ENCODE results near the gene SIK3.

The SIK3 gene

GRCh38 chr11:116931206-116931953, 166.8 kb downstream of the SIK3 start:
- CTCF ChIA-PET, result interaction anchor here (1.5 to 2.7 kb wide), 5 partner anchors 18 to 174 kb away, joined by 3 to 13 read pairs (median 8); no protein-coding TSS in a partner anchor
- Histone ChIP-seq H3K4me3 (ENCODE audit: control insufficient read depth in 1 of 7, extremely low read depth in 1 of 7, insufficient read depth in 4 of 7, low read depth in 2 of 7, low read length in 6 of 7) (peak overlapping the region in 3 of 7 experiments; percentile 41 to 65 (median 61)), H3K9me3 (ENCODE audit: control extremely low read depth in 1 of 5, control insufficient read depth in 4 of 5, insufficient read depth in 2 of 5, low read depth in 1 of 5, low read length in 4 of 5) (no peaks in the 10 kb centered on the region), H3K27ac (ENCODE audit: insufficient read depth in 1 of 2, low read depth in 1 of 2, low read length in 2 of 2, poor library complexity in 1 of 2, severe bottlenecking in 2 of 2) (peak overlapping the region; percentile 91 to 97), H3K36me3 (ENCODE audit: control insufficient read depth in 4 of 4, insufficient read depth in 4 of 4, low read length in 3 of 4) (peaks cover 0 to 6% (median 1%) of the 10 kb centered on the region in 4 experiments), H3K27me3 (replicated peaks in 2 of 5; ENCODE audit: control insufficient read depth in 4 of 5, insufficient read depth in 5 of 5, low read length in 4 of 5) (no peaks in the 10 kb centered on the region), H3K4me1 (ENCODE audit: control extremely low read depth in 1 of 4, control insufficient read depth in 4 of 4, insufficient read depth in 4 of 4, low read length in 3 of 4) (peaks cover 50 to 61% (median 57%) of the 10 kb centered on the region in 4 experiments)
- peak; percentile 87 to 96 (median 94) for DNase-seq
- 50% methylated on average over 6 of the region's 7 CpGs for WGBS (ENCODE audit: insufficient coverage)
- POLR2A ChIA-PET, result interaction anchor here (0.7 kb wide), 1 partner anchor 17 kb away, joined by 3 read pairs; no protein-coding TSS in a partner anchor

DNA sequence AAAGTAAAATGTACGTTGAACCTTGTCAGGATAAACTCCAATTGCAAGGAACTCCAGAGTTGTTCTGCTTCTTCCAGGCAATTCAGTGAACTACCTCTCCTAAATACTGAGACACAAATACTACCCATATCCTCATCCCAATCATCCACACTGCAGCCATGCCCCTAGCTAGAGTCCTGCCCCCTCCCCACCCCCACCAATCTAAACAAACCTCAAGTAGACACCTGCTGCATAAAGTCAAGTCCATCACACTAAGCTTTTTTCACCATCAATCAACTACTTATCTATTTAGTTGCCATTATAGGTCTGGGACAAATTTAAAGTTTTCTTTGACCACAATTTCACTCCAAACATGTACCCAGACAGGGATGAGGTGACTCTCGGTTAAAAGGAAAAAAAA, 167.6 kb downstream of the SIK3 start:
- peaks cover 50 to 64% (median 58%) of the 10 kb centered on the region in 4 experiments for H3K4me1 ChIP-seq (ENCODE audit: control extremely low read depth in 1 of 4, control insufficient read depth in 4 of 4, insufficient read depth in 4 of 4, low read length in 3 of 4)
- CTCF ChIA-PET, result interaction anchor here (0.8 to 2.7 kb wide), 12 partner anchors 17 to 175 kb away, joined by 3 to 13 read pairs (median 6); partner anchors contain the start of gene SIK3
- WGBS (ENCODE audit: insufficient coverage), result 8% methylated on average over 1 of the region's 2 CpGs
- H3K27me3 ChIP-seq (replicated peaks in 2 of 5; ENCODE audit: control insufficient read depth in 4 of 5, insufficient read depth in 5 of 5, low read length in 4 of 5), result no peaks in the 10 kb centered on the region
- peak overlapping the region; percentile 91 to 97 for H3K27ac ChIP-seq (ENCODE audit: insufficient read depth in 1 of 2, low read depth in 1 of 2, low read length in 2 of 2, poor library complexity in 1 of 2, severe bottlenecking in 2 of 2)
- peaks cover 3 to 4% (median 4%) of the 10 kb centered on the region in 4 experiments for H3K36me3 ChIP-seq (ENCODE audit: control insufficient read depth in 4 of 4, insufficient read depth in 4 of 4, low read length in 3 of 4)
- H3K9me3 ChIP-seq (ENCODE audit: control extremely low read depth in 1 of 5, control insufficient read depth in 4 of 5, insufficient read depth in 2 of 5, low read depth in 1 of 5, low read length in 4 of 5), result no peaks in the 10 kb centered on the region
- POLR2A ChIA-PET, result interaction anchor here (1.0 to 1.4 kb wide), 2 partner anchors 14 to 169 kb away, joined by 3 to 4 read pairs; no protein-coding TSS in a partner anchor
- peak overlapping the region in 6 of 7 experiments; percentile 44 to 65 (median 47) for H3K4me3 ChIP-seq (ENCODE audit: control insufficient read depth in 1 of 7, extremely low read depth in 1 of 7, insufficient read depth in 4 of 7, low read depth in 2 of 7, low read length in 6 of 7)
- DNase-seq, result peak in 1 of 3 donors; percentile 41

- H3K4me3 ChIP-seq (ENCODE audit: control insufficient read depth in 1 of 7, extremely low read depth in 1 of 7, insufficient read depth in 4 of 7, low read depth in 2 of 7, low read length in 6 of 7), result peak overlapping the region in 6 of 7 experiments; percentile 44 to 65 (median 47)
These were observed 168.1 kb downstream of the SIK3 start for GRCh38 chr11:116930177-116930576.

DNA sequence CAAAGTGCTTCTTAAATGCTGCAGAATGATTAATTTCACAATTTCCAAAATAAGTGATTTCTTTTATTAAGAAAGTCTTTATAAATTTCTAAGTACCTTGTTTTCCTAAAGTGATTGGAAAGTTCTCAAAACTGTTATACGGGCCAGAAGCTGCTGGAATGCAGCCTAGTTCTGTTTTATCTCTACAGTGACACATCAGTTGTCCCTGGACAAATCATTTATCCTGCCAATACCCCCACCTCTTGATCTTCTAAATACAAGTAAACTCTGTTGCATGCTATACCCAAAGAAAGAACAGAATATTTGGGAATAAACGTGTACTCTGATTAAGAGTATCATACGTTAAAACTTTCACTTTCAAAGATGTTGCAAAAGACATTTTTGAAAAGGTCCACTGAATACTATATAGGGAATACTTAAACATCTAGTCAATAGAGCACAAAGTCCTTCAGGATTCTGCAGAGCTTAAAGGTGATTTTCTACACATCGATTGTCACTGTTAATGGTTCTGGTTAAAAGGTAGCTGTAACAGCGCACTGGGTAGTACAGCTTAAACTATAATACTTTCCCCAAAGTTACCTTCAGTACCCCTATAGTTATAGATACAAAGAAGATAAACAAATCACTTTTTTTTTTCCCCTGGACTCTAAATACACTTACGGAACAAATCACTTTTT, 168.7 kb downstream of the SIK3 start:
- Histone ChIP-seq H3K9me3 (ENCODE audit: control extremely low read depth in 1 of 5, control insufficient read depth in 4 of 5, insufficient read depth in 2 of 5, low read depth in 1 of 5, low read length in 4 of 5) (no peaks in the 10 kb centered on the region), H3K4me3 (ENCODE audit: control insufficient read depth in 1 of 7, extremely low read depth in 1 of 7, insufficient read depth in 4 of 7, low read depth in 2 of 7, low read length in 6 of 7) (peak overlapping the region in 5 of 7 experiments; percentile 36 to 65 (median 48)), H3K27me3 (replicated peaks in 2 of 5; ENCODE audit: control insufficient read depth in 4 of 5, insufficient read depth in 5 of 5, low read length in 4 of 5) (no peaks in the 10 kb centered on the region), H3K4me1 (ENCODE audit: control extremely low read depth in 1 of 4, control insufficient read depth in 4 of 4, insufficient read depth in 4 of 4, low read length in 3 of 4) (peaks cover 52 to 74% (median 65%) of the 10 kb centered on the region in 4 experiments), H3K36me3 (ENCODE audit: control insufficient read depth in 4 of 4, insufficient read depth in 4 of 4, low read length in 3 of 4) (peaks cover 4 to 12% (median 9%) of the 10 kb centered on the region in 4 experiments), H3K27ac (ENCODE audit: insufficient read depth in 1 of 2, low read depth in 1 of 2, low read length in 2 of 2, poor library complexity in 1 of 2, severe bottlenecking in 2 of 2) (peak overlapping the region; percentile 91 to 97)
- ChIA-PET CTCF (interaction anchor here (0.6 to 2.7 kb wide), 17 partner anchors 8 to 169 kb away, joined by 3 to 13 read pairs (median 5); partner anchors contain the start of gene SIK3), POLR2A (interaction anchor here (0.9 to 1.4 kb wide), 3 partner anchors 15 to 170 kb away, joined by 3 to 4 read pairs (median 3); no protein-coding TSS in a partner anchor)
- 58% methylated on average over 2 of the region's 6 CpGs for WGBS (ENCODE audit: insufficient coverage)
- DNase-seq, result peak in 1 of 3 donors; percentile 30

More at GRCh38 chr11:116930177-116930576, 168.1 kb downstream of the SIK3 start:
- H3K36me3 ChIP-seq (ENCODE audit: control insufficient read depth in 4 of 4, insufficient read depth in 4 of 4, low read length in 3 of 4), result peaks cover 3 to 7% (median 5%) of the 10 kb centered on the region in 4 experiments
- no peaks in the 10 kb centered on the region for H3K27me3 ChIP-seq (replicated peaks in 2 of 5; ENCODE audit: control insufficient read depth in 4 of 5, insufficient read depth in 5 of 5, low read length in 4 of 5)
- 0% methylated on average over 4 of the region's 4 CpGs for WGBS (ENCODE audit: insufficient coverage)
- H3K4me1 ChIP-seq (ENCODE audit: control extremely low read depth in 1 of 4, control insufficient read depth in 4 of 4, insufficient read depth in 4 of 4, low read length in 3 of 4), result peaks cover 52 to 68% (median 61%) of the 10 kb centered on the region in 4 experiments
- peak; percentile 45 to 78 (median 69) for DNase-seq
- peak overlapping the region; percentile 91 to 97 for H3K27ac ChIP-seq (ENCODE audit: insufficient read depth in 1 of 2, low read depth in 1 of 2, low read length in 2 of 2, poor library complexity in 1 of 2, severe bottlenecking in 2 of 2)
- no peaks in the 10 kb centered on the region for H3K9me3 ChIP-seq (ENCODE audit: control extremely low read depth in 1 of 5, control insufficient read depth in 4 of 5, insufficient read depth in 2 of 5, low read depth in 1 of 5, low read length in 4 of 5)
- ChIA-PET POLR2A (interaction anchor here (0.9 to 1.4 kb wide), 3 partner anchors 15 to 169 kb away, joined by 3 to 4 read pairs (median 3); no protein-coding TSS in a partner anchor), CTCF (interaction anchor here (0.8 to 2.7 kb wide), 14 partner anchors 15 to 176 kb away, joined by 3 to 13 read pairs (median 6); partner anchors contain the start of gene SIK3)

DNA sequence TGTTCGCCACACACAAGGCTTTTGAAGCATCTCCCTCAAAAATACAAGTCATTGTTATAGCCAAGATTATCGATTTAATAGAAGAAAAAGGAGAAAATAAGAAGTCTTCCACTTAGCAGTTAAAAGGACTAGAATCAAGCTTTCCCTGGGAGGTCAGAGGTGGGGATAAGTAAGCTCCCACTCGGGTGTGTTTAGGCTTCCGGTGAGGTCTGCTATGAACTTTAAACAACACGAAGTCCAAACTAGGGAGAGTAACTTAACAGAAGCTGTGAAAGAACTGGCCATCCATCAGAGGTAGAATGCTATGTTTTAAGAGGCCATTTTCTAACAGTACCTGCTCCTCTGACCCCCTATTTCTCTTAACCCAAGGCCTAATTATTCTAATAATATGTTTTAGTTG, 169.4 kb downstream of the SIK3 start:
- ChIA-PET CTCF (interaction anchor here (1.1 to 2.7 kb wide), 8 partner anchors 9 to 170 kb away, joined by 3 to 13 read pairs (median 7); partner anchors contain the start of gene SIK3), POLR2A (no interaction called here)
- no peaks in the 10 kb centered on the region for H3K9me3 ChIP-seq (ENCODE audit: control extremely low read depth in 1 of 5, control insufficient read depth in 4 of 5, insufficient read depth in 2 of 5, low read depth in 1 of 5, low read length in 4 of 5)
- H3K36me3 ChIP-seq (ENCODE audit: control insufficient read depth in 4 of 4, insufficient read depth in 4 of 4, low read length in 3 of 4), result peaks cover 4 to 14% (median 11%) of the 10 kb centered on the region in 4 experiments
- H3K27ac ChIP-seq (ENCODE audit: insufficient read depth in 1 of 2, low read depth in 1 of 2, low read length in 2 of 2, poor library complexity in 1 of 2, severe bottlenecking in 2 of 2), result peak overlapping the region; percentile 91 to 97
- no peaks in the 10 kb centered on the region for H3K27me3 ChIP-seq (replicated peaks in 2 of 5; ENCODE audit: control insufficient read depth in 4 of 5, insufficient read depth in 5 of 5, low read length in 4 of 5)
- DNase-seq, result no peak
- peaks cover 52 to 76% (median 65%) of the 10 kb centered on the region in 4 experiments for H3K4me1 ChIP-seq (ENCODE audit: control extremely low read depth in 1 of 4, control insufficient read depth in 4 of 4, insufficient read depth in 4 of 4, low read length in 3 of 4)
- peak overlapping the region in 4 of 7 experiments; percentile 11 to 65 (median 32) for H3K4me3 ChIP-seq (ENCODE audit: control insufficient read depth in 1 of 7, extremely low read depth in 1 of 7, insufficient read depth in 4 of 7, low read depth in 2 of 7, low read length in 6 of 7)
- WGBS (ENCODE audit: insufficient coverage), result 55% methylated on average over 2 of the region's 5 CpGs

- peak; percentile 60 to 94 (median 88) for DNase-seq
- Histone ChIP-seq H3K36me3 (ENCODE audit: control insufficient read depth in 4 of 4, insufficient read depth in 4 of 4, low read length in 3 of 4) (peaks cover 4 to 14% (median 12%) of the 10 kb centered on the region in 4 experiments), H3K4me3 (ENCODE audit: control insufficient read depth in 1 of 7, extremely low read depth in 1 of 7, insufficient read depth in 4 of 7, low read depth in 2 of 7, low read length in 6 of 7) (peak overlapping the region in 3 of 7 experiments; percentile 11 to 65 (median 11)), H3K9me3 (ENCODE audit: control extremely low read depth in 1 of 5, control insufficient read depth in 4 of 5, insufficient read depth in 2 of 5, low read depth in 1 of 5, low read length in 4 of 5) (no peaks in the 10 kb centered on the region), H3K27ac (ENCODE audit: insufficient read depth in 1 of 2, low read depth in 1 of 2, low read length in 2 of 2, poor library complexity in 1 of 2, severe bottlenecking in 2 of 2) (peak overlapping the region; percentile 91 to 97), H3K27me3 (replicated peaks in 2 of 5; ENCODE audit: control insufficient read depth in 4 of 5, insufficient read depth in 5 of 5, low read length in 4 of 5) (no peaks in the 10 kb centered on the region), H3K4me1 (ENCODE audit: control extremely low read depth in 1 of 4, control insufficient read depth in 4 of 4, insufficient read depth in 4 of 4, low read length in 3 of 4) (peaks cover 51 to 76% (median 65%) of the 10 kb centered on the region in 4 experiments)
- no CpG with 5 or more reads among the region's 1 CpG for WGBS (ENCODE audit: insufficient coverage)
- ChIA-PET POLR2A (no interaction called here), CTCF (interaction anchor here (0.7 to 2.4 kb wide), 5 partner anchors 9 to 177 kb away, joined by 3 to 8 read pairs (median 3); no protein-coding TSS in a partner anchor)
These were observed 170.0 kb downstream of the SIK3 start for GRCh38 chr11:116928102-116928777.
